Left lung (tissue), 10 donors: ENCODE results near the gene TMEM61. TPM values are rescaled to one million over a fixed set of nuclear protein-coding genes. Genes with fewer than 3 reads are reported as not detected.

ENCODE experiments used
- ATAC-seq: fragments of 200-7000 bp; cut with Tn5 transposase; one replicate; pipeline ENCODE4 v1.9.1; 2020; ENCODE audit warnings: moderate library complexity
- DNase-seq, 4 donors: peaks; one replicate each; pipeline ENCODE4 v3.0.0-alpha.2; 2013 to 2020
- H3K27ac ChIP-seq, 2 donors: fragments of 200-600 bp; sonication (generic) in 1 of 2; one replicate each; pipeline versions ENCODE4 v1.5.0 to v1.8.0; 2020 to 2021
- H3K27me3 ChIP-seq, 2 donors: fragments of 200-600 bp; sonication (generic) in 1 of 2; one replicate each; pipeline versions ENCODE4 v1.5.0 to v1.8.0; 2020 to 2021
- H3K36me3 ChIP-seq, 2 donors: fragments of 200-600 bp; sonication (generic) in 1 of 2; one replicate each; pipeline versions ENCODE4 v1.5.0 to v1.8.0; 2020 to 2021
- H3K4me1 ChIP-seq, 2 donors: fragments of 200-600 bp; one replicate each; pipeline ENCODE4 v1.8.0; 2021
- H3K4me3 ChIP-seq, 2 donors: fragments of 200-600 bp; sonication (generic) in 1 of 2; one replicate each; pipeline versions ENCODE4 v1.5.0 to v1.8.0; 2020 to 2021; ENCODE audit warnings: mild to moderate bottlenecking in 1 of 2
- H3K9me3 ChIP-seq, 2 donors: fragments of 200-600 bp; sonication (generic) in 1 of 2; one replicate each; pipeline versions ENCODE4 v1.5.0 to v1.8.0; 2020 to 2021
- intact Hi-C, 2 donors: fragments of 100-400 bp; cut with DNase I; formaldehyde crosslinking; loops; one replicate each; pipeline versions ENCODE4 v1.11.2 to v1.14.2; 2022
- polyA plus RNA-seq, 6 donors: library from polyadenylated mRNA; unstranded; fragments of 120-200 nt; gene quantifications; one replicate each; pipeline ENCODE4 v1.2.1, GENCODE V29; 2013; ENCODE audit not compliant: insufficient read length in 6 of 6
- total RNA-seq, 2 donors: library from RNA; stranded (reverse); fragmentation: NEBNext Ultra II Directional; extraction: Animal tissue kit (Norgen Biotek cat#: 25700); gene quantifications; one replicate each; pipeline ENCODE4 v1.2.1, GENCODE V29; 2021
- TF ChIP-seq, protein P1 (sequence below), 2 donors: fragments of 200-600 bp; sonication (generic) in 1 of 2; IDR thresholded peaks; one replicate each; pipeline versions ENCODE4 v1.5.0 to v1.8.0; 2021; ENCODE audit warnings: antibody characterized with exemption in 2 of 2
- donor health status: DM: no; HTN: yes; CAD: no.
- donor health status: DM: no; HTN: no; CAD: no.

The TMEM61 gene
- total and polyA plus RNA-seq, 8 donors = 0.20 to 1.6 (median 0.28) TPM

DNA sequence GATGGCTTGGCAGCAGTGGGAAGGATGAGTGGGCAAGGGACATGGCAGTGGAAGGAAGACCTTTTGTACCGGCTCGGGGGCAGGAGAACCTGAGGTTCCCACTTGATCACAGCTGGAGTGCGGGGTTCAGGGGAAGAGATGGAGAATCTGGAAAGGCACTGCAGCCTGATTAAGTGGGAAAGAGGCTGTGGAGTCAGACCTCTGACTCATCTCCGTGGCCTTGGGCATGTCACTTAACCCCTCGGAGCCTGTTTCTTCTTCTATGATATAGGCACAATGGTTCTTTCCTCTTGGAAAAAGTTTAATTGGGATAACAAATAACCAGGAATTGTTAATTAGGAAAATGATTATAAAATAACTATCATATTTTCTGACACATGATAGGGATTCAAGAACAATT lies 13.1 kb upstream of the TMEM61 start:
- no peaks in the 10 kb centered on the region for H3K27me3 ChIP-seq

DNA sequence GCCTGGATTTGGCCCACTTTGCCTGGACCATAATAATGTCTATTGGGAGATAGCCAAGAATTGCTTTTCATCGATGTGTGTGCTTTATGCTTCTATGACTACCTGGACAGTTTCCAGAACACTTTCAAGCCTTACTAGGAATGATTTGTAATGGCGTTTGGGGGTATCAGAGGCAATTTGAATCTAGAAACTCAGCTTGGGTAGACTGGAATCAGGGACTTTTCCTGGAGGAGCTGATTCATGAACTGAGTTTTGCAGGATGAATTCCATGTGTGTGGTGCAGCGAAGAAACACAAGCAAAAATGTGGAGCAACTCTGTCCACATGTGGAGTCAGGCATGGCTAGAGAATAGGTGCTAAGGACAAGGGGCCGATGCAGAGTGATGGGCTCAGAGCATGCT lies 11.9 kb upstream of the TMEM61 start:
- H3K4me1 ChIP-seq = peaks cover 0 to 30% of the 10 kb centered on the region in 2 donors
- H3K4me3 ChIP-seq = no peak overlapping the region
- H3K27me3 ChIP-seq = peaks cover 0 to 9% of the 10 kb centered on the region in 2 donors
- H3K9me3 ChIP-seq = no peaks in the 10 kb centered on the region
- H3K27ac ChIP-seq = no peak overlapping the region
- no peak for DNase-seq
- TF ChIP-seq, protein P1, sequence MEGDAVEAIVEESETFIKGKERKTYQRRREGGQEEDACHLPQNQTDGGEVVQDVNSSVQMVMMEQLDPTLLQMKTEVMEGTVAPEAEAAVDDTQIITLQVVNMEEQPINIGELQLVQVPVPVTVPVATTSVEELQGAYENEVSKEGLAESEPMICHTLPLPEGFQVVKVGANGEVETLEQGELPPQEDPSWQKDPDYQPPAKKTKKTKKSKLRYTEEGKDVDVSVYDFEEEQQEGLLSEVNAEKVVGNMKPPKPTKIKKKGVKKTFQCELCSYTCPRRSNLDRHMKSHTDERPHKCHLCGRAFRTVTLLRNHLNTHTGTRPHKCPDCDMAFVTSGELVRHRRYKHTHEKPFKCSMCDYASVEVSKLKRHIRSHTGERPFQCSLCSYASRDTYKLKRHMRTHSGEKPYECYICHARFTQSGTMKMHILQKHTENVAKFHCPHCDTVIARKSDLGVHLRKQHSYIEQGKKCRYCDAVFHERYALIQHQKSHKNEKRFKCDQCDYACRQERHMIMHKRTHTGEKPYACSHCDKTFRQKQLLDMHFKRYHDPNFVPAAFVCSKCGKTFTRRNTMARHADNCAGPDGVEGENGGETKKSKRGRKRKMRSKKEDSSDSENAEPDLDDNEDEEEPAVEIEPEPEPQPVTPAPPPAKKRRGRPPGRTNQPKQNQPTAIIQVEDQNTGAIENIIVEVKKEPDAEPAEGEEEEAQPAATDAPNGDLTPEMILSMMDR (IDR thresholded peaks at IDR 0.05) = no peak
- ATAC-seq = no peak
- intact Hi-C loops = no loop called here
- H3K36me3 ChIP-seq = no peaks in the 10 kb centered on the region

More for the DNA sequence above, 13.1 kb upstream of the TMEM61 start:
- Histone ChIP-seq H3K27ac (no peak overlapping the region), H3K9me3 (no peaks in the 10 kb centered on the region), H3K4me1 (peaks cover 0 to 30% of the 10 kb centered on the region in 2 donors), H3K4me3 (no peak overlapping the region), H3K36me3 (no peaks in the 10 kb centered on the region)
- TF ChIP-seq, protein P1 (IDR thresholded peaks at IDR 0.05) = no peak
- no peak for DNase-seq
- intact Hi-C loops = no loop called here
- ATAC-seq = no peak

- Histone ChIP-seq H3K27ac (no peak overlapping the region), H3K9me3 (no peaks in the 10 kb centered on the region), H3K4me3 (no peak overlapping the region), H3K4me1 (peaks cover 0 to 30% of the 10 kb centered on the region in 2 donors), H3K36me3 (no peaks in the 10 kb centered on the region), H3K27me3 (peaks cover 0 to 20% of the 10 kb centered on the region in 2 donors)
- intact Hi-C loops = no loop called here
- DNase-seq (no peak), ATAC-seq (no peak)
- TF ChIP-seq, protein P1 (IDR thresholded peaks at IDR 0.05) = no peak
Observed at GRCh38 chr1:54969879-54970278, 10.5 kb upstream of the TMEM61 start.

DNA sequence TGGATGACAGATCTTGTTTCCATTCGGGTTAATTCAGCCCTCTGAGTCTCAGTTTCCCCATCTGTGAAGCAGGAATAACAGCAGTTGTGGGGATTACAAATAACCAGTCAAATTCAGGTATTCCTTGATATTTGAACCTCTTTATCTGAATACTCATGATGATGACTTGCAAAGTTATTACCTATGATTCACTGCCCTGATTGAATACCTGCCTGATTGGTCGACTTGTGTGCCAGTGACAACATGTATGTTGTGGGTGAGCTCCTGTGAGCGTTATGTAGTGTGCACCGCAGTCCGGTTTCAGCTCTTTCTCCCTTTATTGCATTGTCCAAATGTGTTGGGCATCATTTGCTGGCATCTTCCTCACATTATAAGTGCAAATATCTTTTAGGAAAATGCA lies 9.5 kb upstream of the TMEM61 start:
- H3K4me3 ChIP-seq = no peak overlapping the region
- H3K4me1 ChIP-seq = peaks cover 0 to 21% of the 10 kb centered on the region in 2 donors
- intact Hi-C loops = no loop called here
- no peaks in the 10 kb centered on the region for H3K36me3 ChIP-seq
- ATAC-seq (no peak), DNase-seq (no peak)
- no peak overlapping the region for H3K27ac ChIP-seq
- peaks cover 0 to 22% of the 10 kb centered on the region in 2 donors for H3K27me3 ChIP-seq
- no peaks in the 10 kb centered on the region for H3K9me3 ChIP-seq
- TF ChIP-seq, protein P1 (IDR thresholded peaks at IDR 0.05) = no peak

DNA sequence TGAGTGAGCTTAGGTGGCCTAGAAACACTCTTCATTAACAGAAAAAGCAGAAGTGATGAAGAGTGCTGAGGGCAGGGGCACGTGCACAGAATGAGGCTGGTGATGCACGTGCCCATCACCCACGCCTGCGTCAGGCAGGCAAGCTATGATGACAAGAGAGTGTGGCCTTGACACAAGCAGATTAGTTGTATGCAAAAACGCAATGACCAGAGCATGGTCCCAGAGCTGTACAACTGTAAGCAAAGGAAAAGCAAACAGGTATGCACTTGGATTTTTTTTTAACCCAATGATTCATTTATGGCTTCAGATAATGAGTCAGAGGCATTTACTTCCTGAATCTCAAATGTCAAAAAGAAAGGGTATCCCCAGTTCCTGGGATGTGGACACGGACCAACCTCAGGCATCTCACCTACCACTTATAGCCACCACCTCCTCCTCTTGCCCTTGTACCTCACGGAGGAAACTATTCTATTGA lies 9.1 kb upstream of the TMEM61 start:
- Histone ChIP-seq H3K27me3 (peaks cover 0 to 22% of the 10 kb centered on the region in 2 donors), H3K36me3 (no peaks in the 10 kb centered on the region), H3K4me3 (no peak overlapping the region), H3K4me1 (peaks cover 0 to 16% of the 10 kb centered on the region in 2 donors), H3K9me3 (no peaks in the 10 kb centered on the region), H3K27ac (no peak overlapping the region)
- TF ChIP-seq, protein P1 (IDR thresholded peaks at IDR 0.05) = no peak
- intact Hi-C loops = no loop called here
- DNase-seq = no peak
- ATAC-seq = peak; percentile 61
